Measurements from ENCODE around the gene SPATA31A1.
"Not testable (repeated sequence)": the region's sequence is repeated elsewhere in the genome, so short reads cannot be mapped to it uniquely, and the experiment has no call there.

SPATA31A1 gene

GRCh38 chr9:39355369-39355768 lies at the start of gene SPATA31A1:
TSS of gene SPATA31A1 (plus strand) at chr9:39355669. CDS start at chr9:39355731, 62 bp downstream.
- not testable (repeated sequence) for DNase-seq

GRCh38 chr9:39407261-39408204 lies 52.1 kb downstream of the SPATA31A1 start:
- DNase-seq, result not testable (repeated sequence)

GRCh38 chr9:39411254-39411940 lies 55.9 kb downstream of the SPATA31A1 start:
- DNase-seq, result not testable (repeated sequence)
